Suppressor macrophage (primary cell): ENCODE data around the gene CD6.

ENCODE experiments used
- DNase-seq, 4 experiments: peaks; one replicate each; pipeline ENCODE4 v3.0.0-alpha.2; 2020 to 2022

Gene CD6

DNA sequence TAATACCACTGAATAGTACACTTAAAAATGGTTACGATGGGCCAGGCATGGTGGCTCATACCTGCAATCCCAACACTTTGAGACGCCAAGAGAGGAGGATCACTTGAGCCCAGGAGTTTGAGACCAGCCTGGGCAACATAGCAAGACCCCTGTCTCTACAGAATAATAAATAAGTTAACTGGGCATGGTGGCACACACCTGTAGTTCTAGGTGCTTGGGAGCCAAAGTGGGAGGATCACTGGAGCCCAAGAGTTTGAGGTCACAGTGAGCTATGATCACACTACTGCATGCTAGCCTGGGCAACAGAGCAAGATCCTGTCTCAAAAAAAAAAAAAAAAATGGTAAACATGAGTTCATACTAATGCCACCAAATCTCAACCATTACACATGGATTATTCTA, 61.3 kb downstream of the CD6 start:
- DNase-seq, result no peak

DNA sequence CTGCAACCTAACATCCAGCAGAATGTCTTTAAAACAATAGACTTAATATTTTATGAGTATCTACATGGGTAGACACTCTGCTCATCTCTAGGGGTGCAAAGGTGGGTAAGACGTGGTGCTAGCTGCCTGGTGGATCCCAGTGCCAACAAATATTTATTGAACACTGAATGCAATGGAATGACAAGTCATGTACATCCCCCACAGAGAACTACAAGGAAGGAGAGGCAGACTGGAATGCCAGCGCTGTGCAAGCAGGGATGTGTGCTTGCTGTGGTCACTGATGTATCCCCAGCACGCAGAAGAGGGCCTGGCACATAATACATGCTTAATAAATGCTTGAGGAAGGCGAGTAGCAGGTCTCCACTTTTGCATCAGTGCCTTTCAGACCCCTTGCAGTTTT, 61.9 kb downstream of the CD6 start:
- DNase-seq, result no peak

DNA sequence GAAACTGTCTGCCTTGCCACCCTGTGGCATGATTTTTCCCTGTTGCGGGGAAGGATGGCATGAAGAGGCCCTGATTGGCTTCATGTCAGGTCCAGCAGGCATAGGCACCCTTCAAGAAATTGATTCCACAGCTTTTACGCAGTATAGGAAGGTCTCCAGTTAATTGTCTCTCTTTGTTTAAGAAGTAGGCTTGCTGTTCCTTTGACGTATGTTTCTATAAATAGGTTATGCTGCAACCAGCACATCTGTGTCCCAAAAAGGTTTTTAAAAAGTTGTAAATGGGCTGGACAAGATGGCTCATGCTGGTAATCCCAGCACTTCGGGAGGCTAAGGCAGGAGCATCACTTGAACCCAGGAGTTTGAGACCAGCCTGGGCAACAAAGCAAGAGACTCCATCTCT, 62.6 kb downstream of the CD6 start:
- no peak for DNase-seq

GRCh38 chr11:61034704-61035525, 63.4 kb downstream of the CD6 start:
- DNase-seq, result no peak

DNA sequence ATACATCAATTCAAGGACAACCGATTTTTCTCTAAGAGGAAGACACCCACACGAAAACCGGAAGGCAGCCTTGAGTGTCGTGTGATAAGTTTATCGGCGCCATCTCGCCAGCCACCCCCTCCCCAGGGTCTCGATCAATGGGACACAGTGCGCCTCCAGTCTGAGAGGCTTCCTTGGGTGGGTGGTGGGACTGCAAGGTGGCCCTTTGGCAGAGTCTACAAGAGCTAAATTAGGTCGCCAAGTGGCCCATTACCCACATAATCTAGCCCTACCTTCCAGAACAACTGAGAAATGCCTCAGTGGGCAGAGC, 64.0 kb downstream of the CD6 start:
- DNase-seq, result no peak

DNA sequence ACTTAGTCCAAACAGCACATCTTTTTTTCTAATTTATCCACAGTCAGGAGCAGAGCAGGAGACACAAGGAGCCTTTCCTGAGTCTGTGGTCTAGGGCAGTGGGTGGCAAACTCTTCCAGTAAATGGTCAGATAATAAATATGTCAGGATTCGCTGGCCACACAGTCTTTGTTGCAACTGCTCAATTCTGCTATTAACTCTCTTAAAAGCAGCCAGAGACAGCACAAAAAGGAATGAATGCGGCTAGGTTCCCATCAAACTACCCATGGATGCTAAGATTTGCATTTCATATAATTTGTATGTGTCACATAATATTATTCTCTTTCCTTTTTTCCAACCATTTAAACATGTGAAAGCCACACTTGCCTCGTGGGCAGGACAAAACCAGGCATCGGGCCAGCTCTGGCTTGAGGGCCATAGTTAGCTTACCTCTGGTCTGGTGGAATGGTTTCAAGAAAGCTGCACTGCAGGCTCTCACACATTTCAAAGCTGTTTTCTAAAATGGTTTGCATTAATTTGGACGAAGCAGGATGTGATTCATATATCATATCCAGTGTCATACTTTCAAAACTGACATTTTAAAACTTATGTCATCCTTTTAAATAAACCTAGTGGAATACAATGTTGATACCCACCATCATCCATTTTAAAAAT, 66.1 kb downstream of the CD6 start:
- peak in 2 of 4 experiments; percentile 27 to 35 for DNase-seq

GRCh38 chr11:61039916-61040315, 68.4 kb downstream of the CD6 start:
- DNase-seq, result peak in 3 of 4 experiments; percentile 28 to 35 (median 31)

- DNase-seq, result peak in 3 of 4 experiments; percentile 40 to 52 (median 44)
Observed at GRCh38 chr11:61041755-61042518, 70.5 kb downstream of the CD6 start.

DNA sequence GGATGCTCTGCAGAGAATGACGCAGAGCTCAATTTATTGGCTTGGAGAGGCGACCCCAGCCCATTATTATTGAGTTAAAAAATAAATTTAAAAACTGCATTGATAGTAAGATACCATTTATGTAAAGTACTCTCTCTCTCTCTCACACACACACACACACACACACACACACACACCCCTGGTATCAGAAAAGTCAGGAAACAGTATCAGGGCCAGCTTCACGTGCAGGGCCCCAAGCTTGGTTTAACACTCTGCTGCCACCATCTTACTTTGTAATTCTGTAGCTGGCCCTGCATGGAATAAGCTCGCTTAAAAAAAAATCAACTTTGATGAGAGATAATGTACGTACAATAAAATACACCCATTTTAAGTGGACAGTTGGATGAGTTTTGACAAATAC, 71.1 kb downstream of the CD6 start:
- no peak for DNase-seq

GRCh38 chr11:61042961-61043540, 71.6 kb downstream of the CD6 start:
- no peak for DNase-seq

GRCh38 chr11:61045271-61045670, 73.8 kb downstream of the CD6 start:
- no peak for DNase-seq

GRCh38 chr11:61046833-61047232, 75.4 kb downstream of the CD6 start:
- DNase-seq, result no peak

DNA sequence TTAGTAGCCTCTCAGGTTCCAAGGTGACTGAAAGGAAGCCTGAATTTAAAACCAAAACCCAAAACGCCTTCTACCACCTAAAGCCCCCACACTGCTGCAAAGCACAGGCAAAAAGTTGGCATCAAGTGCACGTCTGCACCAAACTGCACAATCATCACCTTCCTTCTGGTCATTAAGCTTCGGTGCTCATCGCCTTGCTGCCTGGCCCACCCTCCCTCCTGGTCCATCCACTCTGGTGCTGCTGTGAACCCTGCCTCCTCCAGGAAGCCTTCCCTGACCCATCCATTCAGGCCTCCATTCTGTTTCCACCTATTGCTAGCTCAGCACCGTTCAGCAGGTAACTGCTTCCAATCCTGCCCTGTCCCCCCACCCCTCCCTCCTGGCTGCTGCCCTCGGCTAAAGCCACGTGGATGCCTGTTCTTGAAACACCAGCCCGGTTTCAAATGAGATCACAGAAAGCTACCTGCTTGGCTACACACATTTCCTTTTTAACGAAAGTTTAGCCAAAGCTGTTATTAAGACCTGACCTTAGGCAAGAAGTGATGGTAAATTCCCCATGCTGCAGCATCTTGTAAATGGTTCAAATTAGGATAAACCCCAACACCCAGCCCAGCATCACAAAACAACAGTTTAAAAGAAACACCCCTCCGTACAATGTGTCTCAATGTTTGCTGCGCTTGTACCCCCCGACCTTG, 77.0 kb downstream of the CD6 start:
- no peak for DNase-seq

DNA sequence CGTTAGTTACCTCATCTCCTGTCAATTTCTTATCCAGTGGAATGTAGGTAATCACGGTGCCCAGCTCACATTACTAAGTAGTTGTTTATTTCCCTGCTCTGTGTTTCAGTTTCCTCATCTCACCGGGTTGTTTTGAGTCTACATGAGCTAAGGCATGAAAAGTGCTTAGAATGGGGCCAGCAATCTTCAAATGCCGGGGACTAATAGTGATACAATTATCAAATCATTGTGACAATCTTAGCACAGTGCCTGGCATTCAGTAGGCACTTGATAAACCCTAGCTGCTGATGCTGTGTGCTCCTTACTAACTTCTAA, 77.5 kb downstream of the CD6 start:
- no peak for DNase-seq

GRCh38 chr11:61049859-61050258, 78.4 kb downstream of the CD6 start:
- DNase-seq, result peak; percentile 48 to 67 (median 58)

- DNase-seq, result no peak
Observed at GRCh38 chr11:61052182-61052972, 80.9 kb downstream of the CD6 start.

- DNase-seq, result no peak
Observed at GRCh38 chr11:61053191-61053590, 81.7 kb downstream of the CD6 start.

DNA sequence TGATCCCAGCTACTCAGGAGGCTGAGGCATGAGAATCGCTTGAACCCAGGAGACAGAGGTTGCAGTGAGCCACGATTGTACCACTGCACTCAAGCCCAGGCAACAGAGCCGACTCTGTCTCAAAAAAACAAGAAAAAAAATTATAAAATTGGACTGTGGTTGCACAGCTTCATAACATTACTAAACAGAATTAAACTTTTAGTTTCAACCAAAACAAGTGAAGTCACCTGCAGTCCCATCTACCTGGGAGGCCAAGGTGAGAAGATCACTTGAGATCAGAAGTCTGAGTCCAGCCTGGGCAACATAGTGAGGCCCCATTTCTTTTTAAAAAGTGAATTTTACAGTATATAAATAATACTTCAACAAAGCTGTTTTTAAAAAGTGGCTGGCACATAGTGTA, 83.0 kb downstream of the CD6 start:
- no peak for DNase-seq

GRCh38 chr11:61054927-61055562, 83.6 kb downstream of the CD6 start:
- DNase-seq, result peak; percentile 27 to 63 (median 54)

- DNase-seq, result no peak
Observed at GRCh38 chr11:61055776-61056175, 84.3 kb downstream of the CD6 start.

DNA sequence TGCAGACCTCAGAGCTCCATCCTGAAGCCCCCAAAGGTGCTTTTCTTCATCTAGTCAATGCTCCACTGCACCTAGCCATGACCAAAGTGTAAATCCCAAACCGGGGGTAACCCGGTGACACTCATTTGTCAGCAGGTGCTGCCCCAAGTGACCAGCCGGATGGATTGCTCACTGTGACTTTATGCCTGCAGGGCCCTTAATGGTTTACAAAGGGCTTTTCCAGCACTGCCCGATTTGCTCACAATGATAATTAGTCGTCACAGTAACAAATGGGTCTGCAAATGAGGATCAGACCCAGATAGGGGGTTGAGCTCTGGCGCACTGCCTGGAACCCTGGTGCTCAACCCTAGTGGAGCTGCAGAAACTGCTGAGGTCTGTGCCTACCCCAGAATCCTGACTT, 85.1 kb downstream of the CD6 start:
- no peak for DNase-seq
